ENCODE measurements around the gene C1GALT1C1. TPM values are rescaled to one million over a fixed set of nuclear protein-coding genes. Genes with fewer than 3 reads are reported as not detected.

Gene C1GALT1C1
- polyA plus RNA-seq, 4 donors: 32.3 to 39.4 (median 34.6) TPM

DNA sequence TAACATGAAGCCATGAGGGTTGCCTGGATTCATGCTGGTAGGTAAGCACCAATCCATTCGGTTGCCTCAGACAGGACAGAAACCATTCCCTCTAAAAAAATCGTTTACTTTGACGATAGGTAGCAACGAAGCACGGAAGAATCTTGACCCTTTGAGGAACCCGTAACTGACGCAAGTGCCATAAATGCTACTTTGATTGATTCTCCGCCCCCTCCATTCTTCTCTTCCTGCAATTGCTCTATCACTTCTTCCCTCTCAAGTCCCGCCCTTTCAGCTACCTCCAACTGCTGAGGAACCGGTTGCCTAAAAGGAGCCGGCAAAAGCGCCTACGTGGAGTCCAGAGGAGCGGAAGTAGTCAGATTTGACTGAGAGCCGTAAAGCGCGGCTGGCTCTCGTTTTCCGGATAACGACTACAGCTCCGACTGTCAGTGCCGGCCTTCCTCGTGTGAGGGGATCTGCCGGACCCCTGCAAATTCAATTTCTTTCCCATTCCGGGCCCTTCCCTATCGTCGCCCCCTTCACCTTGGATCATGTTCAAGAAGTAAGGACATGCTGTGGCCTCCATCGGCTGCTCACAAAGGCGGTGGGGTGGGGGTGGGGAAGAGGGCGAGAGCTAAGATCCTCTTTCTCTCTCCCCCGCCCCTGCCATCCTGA is 26.0 kb downstream of the C1GALT1C1 start, which contains the start of gene MCTS1:
TSS of gene MCTS1 (plus strand) at position 395 of the 654 bp plus-strand sequence. CDS start at position 531, 136 bp downstream.
- peak; percentile 58 to 78 (median 75) for DNase-seq (ENCODE audit: low read depth in 4 of 4, low spot score in 3 of 4)

DNA sequence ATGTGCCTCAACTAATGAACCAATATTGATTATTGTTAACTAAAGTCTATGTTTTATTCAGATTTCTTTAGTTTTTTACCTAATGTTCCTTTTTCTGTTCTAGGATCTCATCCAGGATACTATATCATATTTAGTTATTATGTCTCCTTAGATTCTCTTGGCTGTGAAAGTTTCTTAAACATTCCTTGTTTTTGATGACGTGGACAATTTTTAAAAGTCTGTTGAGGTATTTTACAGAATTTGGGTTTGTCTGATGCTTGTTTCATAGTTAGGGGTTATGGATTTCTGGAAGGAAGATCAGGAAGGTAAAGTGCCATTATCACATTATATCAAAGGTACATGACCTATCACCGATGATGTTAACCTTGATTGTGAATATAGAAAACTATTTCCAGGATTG is 44.2 kb downstream of the C1GALT1C1 start:
- no peak for DNase-seq (ENCODE audit: low read depth in 4 of 4, low spot score in 3 of 4)

Other genes with a start within 250 kb of the C1GALT1C1 start
- 100 to 1,000 TPM; 151 to 189 (median 167) TPM for gene LAMP2, start 160.8 kb downstream of the C1GALT1C1 start, polyA plus RNA-seq (ENCODE audit: insufficient read length in 4 of 4)
- 10 to 100 TPM; 63.4 to 80.7 (median 77.6) TPM for gene CUL4B, start 69.1 kb downstream of the C1GALT1C1 start, polyA plus RNA-seq (ENCODE audit: insufficient read length in 4 of 4)
- 10 to 100 TPM; 48.3 to 60.9 (median 55.8) TPM for gene MCTS1, start 26.0 kb downstream of the C1GALT1C1 start, polyA plus RNA-seq (ENCODE audit: insufficient read length in 4 of 4)
- not detected for gene CT47B1, start 245.8 kb upstream of the C1GALT1C1 start, polyA plus RNA-seq (ENCODE audit: insufficient read length in 4 of 4)

All from right renal pelvis (tissue), 4 donors.